Stomach (tissue), 9 donors: ENCODE data around the gene RAB4B. TPM values are rescaled to one million over a fixed set of nuclear protein-coding genes. Genes with fewer than 3 reads are reported as not detected.
A peak's percentile ranks its signal among the peaks of the same experiment; 100 is the strongest.

Source experiments
- DNase-seq, 2 donors: peaks; one replicate each; pipeline versions ENCODE4 v3.0.0 to v3.0.0-alpha.2; 2013 to 2019
- H3K27ac ChIP-seq, 5 donors: fragments of 200-600 bp in 4 of 5; sonication (generic) in 4 of 5; one replicate each; pipeline ENCODE4 v1.5.1; 2013 to 2019; ENCODE audit warnings: mild to moderate bottlenecking in 1 of 5, moderate library complexity in 1 of 5
- H3K27me3 ChIP-seq, 3 donors: fragments of 200-600 bp; sonication (generic); one replicate each; pipeline ENCODE4 v1.5.1; 2017 to 2019; ENCODE audit warnings: mixed run types in 1 of 3
- H3K36me3 ChIP-seq, 4 donors: fragments of 200-600 bp; sonication (generic); 1 replicate in 3 of 4; 2 replicates in 1 of 4; pipeline ENCODE4 v1.5.1; 2016 to 2019
- H3K4me1 ChIP-seq, 4 donors: fragments of 200-600 bp; sonication (generic); one replicate each; pipeline ENCODE4 v1.5.1; 2016 to 2019
- H3K4me3 ChIP-seq, 4 donors: fragments of 200-600 bp; sonication (generic) in 3 of 4; one replicate each; pipeline ENCODE4 v1.5.1; 2016 to 2019; ENCODE audit warnings: mild to moderate bottlenecking in 1 of 4
- H3K9me3 ChIP-seq, 4 donors: fragments of 200-600 bp; sonication (generic); one replicate each; pipeline ENCODE4 v1.5.1; 2016 to 2019
- CTCF ChIP-seq, 7 experiments: fragments of 450-650 bp in 4 of 7; fragments of 200-600 bp in 3 of 7; sonication (generic) in 3 of 7; IDR thresholded peaks; one replicate each; pipeline ENCODE4 v1.5.1; 2016 to 2019; ENCODE audit warnings: antibody characterized with exemption in 7 of 7, control low read depth in 2 of 7, mild to moderate bottlenecking in 1 of 7
- EP300 ChIP-seq: sonication (generic); formaldehyde crosslinking; IDR thresholded peaks from one replicate; pipeline ENCODE4 v1.6.1; 2017; ENCODE audit warnings: antibody characterized with exemption
- POLR2A ChIP-seq, 4 donors: fragments of 450-650 bp; IDR thresholded peaks; one replicate each; pipeline ENCODE4 v1.6.1; 2016; ENCODE audit warnings: antibody characterized with exemption in 4 of 4, control low read depth in 2 of 4, mild to moderate bottlenecking in 1 of 4, moderate library complexity in 1 of 4
- POLR2AphosphoS5 ChIP-seq, 3 donors: sonication (generic); formaldehyde crosslinking; IDR thresholded peaks; one replicate each; pipeline ENCODE4 v1.6.1; 2016; ENCODE audit warnings: antibody characterized with exemption in 3 of 3
- WGBS, 5 donors: extraction: QIAGEN DNeasy Blood & Tissue Kit in 3 of 5; methylation state at CpG; one replicate each; pipeline versions ENCODE4 v1.1.5 to v1.1.7; 2013 to 2018; 5-methylcytosine and 5-hydroxymethylcytosine counted together
- intact Hi-C: fragments of 100-400 bp; cut with DNase I; formaldehyde crosslinking; loops from one replicate; pipeline ENCODE4 v1.15.1; 2023; ENCODE audit warnings: low total_unique reads
- polyA plus RNA-seq, 3 donors: library from polyadenylated mRNA; stranded (reverse); fragments of 200-250 nt; gene quantifications; one replicate each; pipeline ENCODE4 v1.2.3, GENCODE V29; 2013
- total RNA-seq, 5 donors: library from RNA; depleted of rRNA; stranded (reverse); fragments of >200 nt; gene quantifications; one replicate each; pipeline versions ENCODE4 v1.1.0 to v1.2.3, GENCODE V29; 2014 to 2016
- donor health status: healthy with polysubstance abuse.
- donor health status: Bipolar disorder and iron deficiency.
- donor health status: healthy.

The RAB4B gene
- total and polyA plus RNA-seq, 8 donors, result 10.3 to 53.7 (median 39.2) TPM; not detected in 1

- TF ChIP-seq POLR2AphosphoS5 (IDR thresholded peaks at IDR 0.05) (peak in 1 of 3 donors; percentile 28), POLR2A (IDR thresholded peaks at IDR 0.05) (no peak)
- H3K27ac ChIP-seq, result peak overlapping the region; percentile 73 to 99 (median 95)
- WGBS, 5 donors, result 40 to 55% (median 51%) methylated on average over 6 of the region's 6 CpGs
Measured at GRCh38 chr19:40803857-40804782, 26.1 kb downstream of the RAB4B start.

GRCh38 chr19:40804783-40805242 lies 26.8 kb downstream of the RAB4B start:
- intact Hi-C loops, result loop anchor here (5.0 kb wide), 1 partner anchor 143 kb away; no protein-coding TSS in a partner anchor
- peaks cover 79 to 99% (median 96%) of the 10 kb centered on the region in 4 donors for H3K4me1 ChIP-seq
- TF ChIP-seq EP300, result no peak
- TF ChIP-seq CTCF (IDR thresholded peaks at IDR 0.05), result no peak
- TF ChIP-seq POLR2AphosphoS5 (IDR thresholded peaks at IDR 0.05), result no peak
- TF ChIP-seq POLR2A (IDR thresholded peaks at IDR 0.05), result no peak
- peak overlapping the region in 1 of 4 donors; percentile 40 for H3K4me3 ChIP-seq
- H3K27me3 ChIP-seq, result no peaks in the 10 kb centered on the region
- H3K36me3 ChIP-seq, result peaks cover 27 to 46% (median 43%) of the 10 kb centered on the region in 4 donors
- H3K27ac ChIP-seq, result peak overlapping the region; percentile 73 to 99 (median 95)
- H3K9me3 ChIP-seq, result no peaks in the 10 kb centered on the region
- WGBS, 5 donors, result 11 to 34% (median 23%) methylated on average over 6 to 7 of the region's 7 CpGs
- peak in 1 of 2 donors; percentile 73 for DNase-seq

More at GRCh38 chr19:40803857-40804782, 26.1 kb downstream of the RAB4B start:
- intact Hi-C loops, result no loop called here
- Histone ChIP-seq H3K4me1 (peaks cover 75 to 92% (median 90%) of the 10 kb centered on the region in 4 donors), H3K4me3 (peak overlapping the region in 2 of 4 donors; percentile 40 to 96), H3K36me3 (peaks cover 27 to 40% (median 37%) of the 10 kb centered on the region in 4 donors), H3K9me3 (no peaks in the 10 kb centered on the region), H3K27me3 (no peaks in the 10 kb centered on the region)
- DNase-seq, result peak; percentile 83 to 84

- peak; percentile 20 to 73 for DNase-seq
- no peaks in the 10 kb centered on the region for H3K27me3 ChIP-seq
- intact Hi-C loops, result loop anchor here (5.0 kb wide), 1 partner anchor 143 kb away; no protein-coding TSS in a partner anchor
- H3K4me3 ChIP-seq, result peak overlapping the region in 1 of 4 donors; percentile 40
- peak overlapping the region; percentile 73 to 99 (median 95) for H3K27ac ChIP-seq
- no peaks in the 10 kb centered on the region for H3K9me3 ChIP-seq
- WGBS, 5 donors, result 49 to 58% (median 55%) methylated on average over 2 of the region's 2 CpGs
- H3K36me3 ChIP-seq, result peaks cover 27 to 46% (median 42%) of the 10 kb centered on the region in 4 donors
- peaks cover 80 to 99% (median 96%) of the 10 kb centered on the region in 4 donors for H3K4me1 ChIP-seq
- TF ChIP-seq EP300 (no peak), CTCF (IDR thresholded peaks at IDR 0.05) (no peak), POLR2A (IDR thresholded peaks at IDR 0.05) (no peak), POLR2AphosphoS5 (IDR thresholded peaks at IDR 0.05) (peak in 2 of 3 donors; percentile 18 to 23)
Measured at GRCh38 chr19:40805258-40805868, 27.3 kb downstream of the RAB4B start.

- H3K4me1 ChIP-seq, result peaks cover 72 to 95% (median 93%) of the 10 kb centered on the region in 4 donors
- TF ChIP-seq CTCF (IDR thresholded peaks at IDR 0.05) (peak in 5 of 7 experiments; percentile 58 to 88 (median 82)), EP300 (no peak), POLR2AphosphoS5 (IDR thresholded peaks at IDR 0.05) (peak in 2 of 3 donors; percentile 61 to 76)
- no peaks in the 10 kb centered on the region for H3K27me3 ChIP-seq
- DNase-seq, result peak; percentile 62 to 96
- peak overlapping the region; percentile 68 to 99 (median 95) for H3K27ac ChIP-seq
- intact Hi-C loops, result loop anchor here (5.0 kb wide), 1 partner anchor 144 kb away; no protein-coding TSS in a partner anchor
- peak overlapping the region in 2 of 4 donors; percentile 4 to 33 for H3K4me3 ChIP-seq
- WGBS, 5 donors, result 39 to 51% (median 47%) methylated on average over 25 to 26 of the region's 26 CpGs
- peaks cover 19 to 37% (median 32%) of the 10 kb centered on the region in 4 donors for H3K36me3 ChIP-seq
- H3K9me3 ChIP-seq, result no peaks in the 10 kb centered on the region
Measured at GRCh38 chr19:40806423-40807146, 28.5 kb downstream of the RAB4B start.
